NAMALWA (cell line): ENCODE results near the gene KIR2DL3.
"Not testable (repeated sequence)": the region's sequence is repeated elsewhere in the genome, so short reads cannot be mapped to it uniquely, and the experiment has no call there.

Experiments used
- DNase-seq: peaks from one replicate; pipeline ENCODE4 v3.0.0-alpha.2; 2015; ENCODE audit warnings: low spot score

The KIR2DL3 gene

DNA sequence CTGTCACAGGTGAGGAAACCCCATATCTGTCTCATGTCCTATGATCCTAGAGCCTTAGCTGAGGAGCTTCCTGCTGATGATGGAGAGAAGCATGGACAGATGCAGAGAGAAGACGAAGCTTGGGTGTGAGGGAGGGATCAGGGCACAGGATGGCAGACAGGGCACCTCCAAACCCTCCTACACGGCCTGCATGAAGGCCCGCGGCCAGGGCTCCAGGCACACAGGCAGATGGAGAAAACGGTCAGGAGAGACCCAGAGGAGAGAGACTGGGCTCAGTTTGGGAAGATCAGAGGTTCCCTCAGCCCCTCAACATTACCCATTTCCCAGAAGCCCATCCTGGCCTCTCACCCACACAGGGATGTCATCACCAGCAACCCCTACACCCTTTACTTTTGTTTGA, 5.8 kb downstream of the KIR2DL3 start:
- DNase-seq = not testable (repeated sequence)

DNA sequence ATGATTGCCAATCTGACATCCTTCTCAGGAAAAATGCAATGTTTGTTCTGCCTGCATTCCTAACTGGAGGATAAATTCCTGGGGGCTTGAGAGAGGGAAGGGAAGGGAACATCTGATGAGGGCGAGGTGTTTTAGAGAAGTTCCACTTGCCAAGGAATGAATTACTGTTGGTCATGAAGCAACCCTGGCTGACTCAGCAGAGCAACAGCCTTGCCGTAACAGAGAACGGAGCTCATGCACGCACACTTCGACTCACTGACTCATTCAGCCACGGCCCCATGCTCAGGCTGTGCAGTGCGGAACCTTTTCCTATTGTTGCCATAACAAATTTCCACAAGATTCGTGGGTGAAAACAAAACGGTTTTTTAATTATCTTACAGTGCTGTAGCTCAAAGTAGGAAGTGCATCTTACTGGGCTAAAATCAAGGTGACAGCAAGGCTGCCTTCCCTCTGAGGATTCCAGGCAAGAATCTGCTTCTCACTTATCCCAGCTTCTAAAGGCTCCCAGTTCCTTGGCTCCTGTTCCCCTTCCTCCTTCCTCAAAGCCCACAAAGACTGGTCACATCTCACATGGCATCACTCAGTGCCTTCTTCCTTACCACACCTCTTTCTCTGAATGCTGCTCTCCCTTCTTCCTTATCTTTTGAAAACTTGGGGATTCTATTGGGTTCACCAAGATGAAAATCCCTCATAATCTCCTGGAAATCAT, 9.5 kb downstream of the KIR2DL3 start:
- not testable (repeated sequence) for DNase-seq

DNA sequence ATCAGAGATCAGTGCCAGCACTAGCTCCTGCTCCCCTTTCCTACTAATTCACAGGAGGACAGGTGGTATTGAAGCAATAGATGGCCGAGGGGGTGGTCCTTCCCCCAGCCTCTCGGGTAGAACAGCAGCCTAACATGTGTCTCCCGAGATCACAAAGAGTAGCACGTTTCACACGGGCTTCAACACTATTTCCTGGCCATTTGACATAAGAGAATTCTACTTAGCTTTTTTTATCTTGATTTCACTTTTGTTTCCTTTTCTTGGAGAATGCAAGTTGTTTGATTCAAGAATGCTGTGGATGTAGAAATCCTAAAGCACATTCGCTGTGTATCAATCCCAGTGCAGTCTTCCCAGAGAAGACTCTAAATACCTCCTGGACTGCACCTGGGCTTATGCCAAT, 12.0 kb downstream of the KIR2DL3 start:
- DNase-seq = not testable (repeated sequence)

DNA sequence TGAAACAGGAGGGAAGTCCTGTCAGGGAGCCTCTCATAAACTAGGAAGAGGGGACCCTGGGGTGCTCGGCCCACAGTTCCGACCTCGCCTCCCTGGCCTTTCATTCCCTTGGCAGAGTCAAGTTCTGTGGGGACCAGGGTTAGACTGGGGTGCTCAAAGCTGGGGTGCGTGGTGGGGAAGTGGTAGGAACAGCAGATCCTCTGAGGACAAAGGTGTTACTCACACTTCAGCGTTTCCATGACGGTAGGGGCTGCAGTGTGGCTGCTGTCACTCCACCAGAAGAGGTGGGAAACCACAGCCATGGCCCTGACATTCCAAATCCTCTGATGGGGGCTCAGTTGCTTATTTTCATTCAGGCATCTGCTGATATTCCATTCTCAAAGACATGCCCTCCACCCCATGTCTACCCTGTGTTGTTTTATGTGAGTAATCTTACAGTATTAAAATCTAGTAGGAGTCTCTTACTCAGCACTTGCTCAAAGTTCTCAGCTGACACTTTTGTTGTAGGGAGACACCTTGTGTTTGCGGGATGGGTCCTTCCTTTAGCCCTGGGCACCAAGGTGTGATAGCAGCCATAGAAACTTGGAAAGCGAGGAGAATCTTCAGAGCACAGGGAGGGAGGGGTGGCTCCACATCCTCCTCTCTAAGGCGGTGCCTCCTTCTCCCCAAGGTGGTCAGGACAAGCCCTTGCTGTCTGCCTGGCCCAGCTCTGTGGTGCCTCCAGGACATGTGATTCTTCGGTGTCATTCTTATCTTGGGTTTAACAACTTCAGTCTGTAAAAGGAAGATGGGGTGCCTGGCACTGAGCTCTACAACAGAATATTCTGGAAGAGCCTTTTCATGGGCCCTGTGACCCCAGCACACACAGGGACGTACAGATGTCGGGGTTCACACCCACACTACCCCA, 18.1 kb downstream of the KIR2DL3 start:
- DNase-seq = not testable (repeated sequence)

DNA sequence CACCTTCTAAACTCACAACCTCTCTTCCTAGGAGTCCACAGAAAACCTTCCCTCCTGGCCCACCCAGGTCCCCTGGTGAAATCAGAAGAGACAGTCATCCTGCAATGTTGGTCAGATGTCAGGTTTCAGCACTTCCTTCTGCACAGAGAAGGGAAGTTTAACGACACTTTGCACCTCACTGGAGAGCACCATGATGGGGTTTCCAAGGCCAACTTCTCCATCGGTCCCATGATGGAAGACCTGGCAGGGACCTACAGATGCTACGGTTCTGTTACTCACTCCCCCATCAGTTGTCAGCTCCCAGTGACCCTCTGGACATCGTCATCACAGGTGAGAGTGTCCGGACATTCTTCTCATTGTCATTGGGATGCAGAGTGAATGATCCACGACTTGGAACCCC, 20.3 kb downstream of the KIR2DL3 start:
- not testable (repeated sequence) for DNase-seq

DNA sequence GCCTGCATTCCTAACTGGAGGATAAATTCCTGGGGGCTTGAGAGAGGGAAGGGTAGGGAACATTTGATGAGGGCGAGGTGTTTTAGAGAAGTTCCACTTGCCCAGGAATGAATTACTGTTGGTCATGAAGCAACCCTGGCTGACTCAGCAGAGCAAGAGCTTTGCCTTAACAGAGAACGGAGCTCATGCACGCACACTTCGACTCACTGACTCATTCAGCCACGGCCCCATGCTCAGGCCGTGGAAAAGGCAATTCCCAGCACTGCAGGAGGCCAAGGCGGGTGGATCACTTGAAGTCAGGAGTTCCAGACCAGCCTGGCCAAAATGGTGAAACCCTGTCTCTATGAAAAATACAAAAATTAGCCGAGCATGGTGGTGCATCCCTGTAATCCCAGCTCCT, 25.9 kb downstream of the KIR2DL3 start:
- not testable (repeated sequence) for DNase-seq

DNA sequence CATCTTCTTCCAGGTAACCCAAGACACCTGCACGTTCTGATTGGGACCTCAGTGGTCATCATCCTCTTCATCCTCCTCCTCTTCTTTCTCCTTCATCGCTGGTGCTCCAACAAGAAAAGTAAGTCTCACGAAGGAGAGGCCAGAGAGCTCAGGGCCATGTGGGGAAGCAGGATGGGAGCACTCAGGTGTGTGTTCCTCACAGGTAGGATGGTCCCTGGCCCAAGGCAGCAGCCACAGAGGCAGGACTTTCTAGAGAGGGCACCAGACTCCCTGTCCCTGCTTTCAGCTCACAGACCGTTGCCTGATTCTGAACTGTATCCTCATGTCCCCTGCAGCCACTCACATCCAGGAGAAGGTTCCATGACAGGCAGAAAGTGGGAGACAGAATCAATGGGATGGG, 28.2 kb downstream of the KIR2DL3 start:
- not testable (repeated sequence) for DNase-seq

DNA sequence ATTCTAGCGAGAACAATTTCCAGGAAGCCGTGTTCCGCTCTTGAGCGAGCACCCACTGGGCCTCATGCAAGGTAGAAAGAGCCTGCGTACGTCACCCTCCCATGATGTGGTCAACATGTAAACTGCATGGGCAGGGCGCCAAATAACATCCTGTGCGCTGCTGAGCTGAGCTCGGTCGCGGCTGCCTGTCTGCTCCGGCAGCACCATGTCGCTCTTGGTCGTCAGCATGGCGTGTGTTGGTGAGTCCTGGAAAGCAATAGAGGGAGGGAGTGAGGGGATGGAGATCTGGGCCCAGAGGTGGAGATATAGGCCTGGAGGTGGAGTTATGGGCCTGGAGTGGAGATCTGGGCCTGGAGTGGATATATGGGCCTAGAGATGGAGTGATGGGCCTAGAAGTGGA, 31.3 kb downstream of the KIR2DL3 start, which contains the start of gene KIR2DL1:
Gene KIR2DL1, plus strand, starts transcription at position 148 of the 400 bp plus-strand sequence. Its CDS starts 58 bp downstream, at position 206.
- DNase-seq = not testable (repeated sequence)

DNA sequence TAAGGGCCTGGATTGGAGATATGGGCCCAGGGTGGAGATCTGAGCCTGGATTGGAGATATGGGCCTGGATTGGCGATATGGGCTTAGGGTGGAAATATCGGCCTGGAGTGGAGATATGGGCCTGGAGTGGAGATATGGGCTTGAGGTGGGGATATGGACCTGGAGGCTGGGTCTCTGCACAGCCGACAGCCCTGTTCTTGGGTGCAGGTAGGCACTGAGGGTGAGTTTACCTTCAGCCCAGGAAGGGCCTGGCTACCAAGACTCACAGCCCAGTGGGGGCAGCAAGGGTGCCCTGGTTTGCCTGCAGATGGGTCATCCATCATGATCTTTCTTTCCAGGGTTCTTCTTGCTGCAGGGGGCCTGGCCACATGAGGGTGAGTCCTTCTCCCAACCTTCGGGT, 32.2 kb downstream of the KIR2DL3 start:
- not testable (repeated sequence) for DNase-seq

DNA sequence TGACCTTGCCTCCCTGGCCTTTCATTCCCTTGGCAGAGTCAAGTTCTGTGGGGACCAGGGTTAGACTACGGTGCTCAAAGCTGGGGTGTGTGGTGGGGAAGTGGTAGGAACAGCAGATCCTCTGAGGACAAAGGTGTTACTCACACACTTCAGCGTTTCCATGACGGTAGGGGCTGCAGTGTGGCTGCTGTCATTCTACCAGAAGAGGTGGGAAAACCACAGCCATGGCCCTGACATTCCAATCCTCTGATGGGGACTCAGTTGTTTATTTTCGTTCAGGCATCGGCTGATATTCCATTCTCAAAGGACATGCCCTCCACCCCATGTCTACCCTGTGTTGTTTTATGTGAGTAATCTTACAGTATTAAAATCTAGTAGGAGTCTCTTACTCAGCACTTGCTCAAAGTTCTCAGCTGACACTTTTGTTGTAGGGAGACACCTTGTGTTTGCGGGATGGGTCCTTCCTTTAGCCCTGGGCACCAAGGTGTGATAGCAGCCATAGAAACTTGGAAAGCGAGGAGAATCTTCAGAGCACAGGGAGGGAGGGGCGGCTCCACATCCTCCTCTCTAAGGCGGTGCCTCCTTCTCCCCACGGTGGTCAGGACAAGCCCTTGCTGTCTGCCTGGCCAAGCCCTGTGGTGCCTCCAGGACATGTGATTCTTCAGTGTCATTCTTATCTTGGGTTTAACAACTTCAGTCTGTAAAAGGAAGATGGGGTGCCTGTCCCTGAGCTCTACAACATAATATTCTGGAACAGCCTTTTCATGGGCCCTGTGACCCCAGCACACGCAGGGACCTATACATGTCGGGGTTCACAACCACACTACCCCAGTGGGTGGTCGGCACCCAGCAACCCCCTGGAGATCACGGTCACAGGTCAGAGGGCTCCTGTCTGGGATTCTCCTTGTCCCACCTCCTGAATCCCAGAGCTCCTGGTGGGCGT, 33.0 kb downstream of the KIR2DL3 start:
- not testable (repeated sequence) for DNase-seq

DNA sequence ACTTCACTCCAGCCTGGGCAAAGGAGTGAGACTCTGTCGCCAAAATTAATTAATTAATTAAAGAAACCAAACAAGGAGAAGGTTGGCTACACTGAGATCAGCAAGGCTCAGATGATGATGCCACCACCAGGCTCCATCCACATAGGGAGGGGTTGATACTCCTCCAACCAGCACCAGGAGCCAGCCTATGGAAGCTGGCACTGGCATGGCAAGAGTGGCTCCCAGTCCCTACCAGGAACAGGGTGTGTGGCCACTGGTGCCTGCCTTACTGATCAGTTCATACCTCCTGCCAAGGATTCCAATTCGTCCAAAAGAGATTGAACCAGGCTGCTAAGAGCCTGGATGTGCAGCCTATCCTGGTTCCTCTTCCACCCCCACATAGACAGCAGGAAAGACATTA, 34.4 kb downstream of the KIR2DL3 start:
- DNase-seq = not testable (repeated sequence)

DNA sequence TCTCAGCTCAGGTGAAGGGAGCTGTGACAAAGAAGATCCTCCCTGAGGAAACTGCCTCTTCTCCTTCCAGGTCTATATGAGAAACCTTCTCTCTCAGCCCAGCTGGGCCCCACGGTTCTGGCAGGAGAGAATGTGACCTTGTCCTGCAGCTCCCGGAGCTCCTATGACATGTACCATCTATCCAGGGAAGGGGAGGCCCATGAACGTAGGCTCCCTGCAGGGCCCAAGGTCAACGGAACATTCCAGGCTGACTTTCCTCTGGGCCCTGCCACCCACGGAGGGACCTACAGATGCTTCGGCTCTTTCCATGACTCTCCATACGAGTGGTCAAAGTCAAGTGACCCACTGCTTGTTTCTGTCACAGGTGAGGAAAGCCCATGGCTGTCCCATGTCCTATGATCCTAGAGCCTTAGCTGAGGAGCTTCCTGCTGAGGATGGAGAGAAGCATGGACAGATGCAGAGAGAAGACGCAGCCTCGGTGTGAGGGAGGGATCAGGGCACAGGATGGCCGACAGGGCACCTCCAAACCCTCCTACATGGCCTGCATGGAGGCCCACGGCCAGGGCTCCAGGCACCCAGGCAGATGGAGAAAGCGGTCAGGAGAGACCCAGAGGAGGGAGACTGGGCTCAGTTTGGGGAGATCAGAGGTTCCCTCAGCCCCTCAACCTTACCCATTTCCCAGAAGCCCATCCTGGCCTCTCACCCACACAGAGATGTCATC, 36.9 kb downstream of the KIR2DL3 start:
- not testable (repeated sequence) for DNase-seq

DNA sequence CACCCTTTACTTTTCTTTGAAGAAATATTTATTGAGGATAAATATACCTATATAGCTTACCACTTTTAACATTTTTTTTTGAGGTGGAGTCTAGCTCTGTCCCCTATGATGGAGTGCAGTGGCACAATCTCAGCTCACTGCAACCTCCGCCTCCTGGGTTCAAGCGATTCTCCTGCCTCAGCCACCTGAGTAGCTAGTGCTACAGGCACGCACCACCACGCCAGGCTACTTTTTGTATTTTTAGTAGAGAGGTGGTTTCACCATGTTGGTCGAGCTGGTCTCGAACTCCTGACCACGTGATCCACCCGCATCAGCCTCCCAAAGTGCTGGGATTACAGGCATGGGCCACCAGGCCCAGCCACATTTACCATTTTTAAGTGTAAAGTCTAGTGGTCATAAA, 37.5 kb downstream of the KIR2DL3 start:
- not testable (repeated sequence) for DNase-seq

DNA sequence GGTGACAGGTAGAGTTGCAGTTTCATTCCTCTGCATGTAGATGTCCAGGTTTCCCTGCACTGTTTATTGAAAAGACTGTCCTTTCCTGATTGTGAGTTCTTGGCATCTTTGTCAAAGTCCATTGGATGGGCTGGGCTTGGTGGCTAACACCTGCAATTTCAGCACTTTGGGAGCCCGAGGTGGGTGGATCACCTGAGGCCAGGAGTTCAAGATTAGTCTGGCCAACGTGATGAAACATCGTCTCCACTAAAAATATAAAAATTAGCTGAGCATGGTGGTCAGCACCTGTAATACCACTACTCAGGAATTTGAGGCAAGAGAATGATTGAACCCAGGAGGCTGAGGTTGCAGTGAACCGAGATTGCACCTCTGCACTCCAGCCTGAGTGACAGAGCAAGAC, 39.5 kb downstream of the KIR2DL3 start:
- DNase-seq = not testable (repeated sequence)

DNA sequence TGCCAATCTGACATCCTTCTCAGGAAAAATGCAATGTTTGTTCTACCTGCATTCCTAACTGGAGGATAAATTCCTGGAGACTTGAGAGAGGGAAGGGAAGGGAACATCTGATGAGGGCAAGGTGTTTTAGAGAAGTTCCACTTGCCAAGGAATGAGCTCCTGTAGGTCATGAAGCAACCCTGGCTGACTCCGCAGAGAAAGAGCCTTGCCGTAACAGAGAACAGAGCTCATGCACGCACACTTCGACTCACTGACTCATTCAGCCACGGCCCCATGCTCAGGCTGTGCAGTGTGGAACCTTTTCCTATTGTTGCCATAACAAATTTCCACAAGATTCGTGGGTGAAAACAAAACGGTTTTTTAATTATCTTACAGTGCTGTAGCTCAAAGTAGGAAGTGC, 40.6 kb downstream of the KIR2DL3 start:
- not testable (repeated sequence) for DNase-seq

DNA sequence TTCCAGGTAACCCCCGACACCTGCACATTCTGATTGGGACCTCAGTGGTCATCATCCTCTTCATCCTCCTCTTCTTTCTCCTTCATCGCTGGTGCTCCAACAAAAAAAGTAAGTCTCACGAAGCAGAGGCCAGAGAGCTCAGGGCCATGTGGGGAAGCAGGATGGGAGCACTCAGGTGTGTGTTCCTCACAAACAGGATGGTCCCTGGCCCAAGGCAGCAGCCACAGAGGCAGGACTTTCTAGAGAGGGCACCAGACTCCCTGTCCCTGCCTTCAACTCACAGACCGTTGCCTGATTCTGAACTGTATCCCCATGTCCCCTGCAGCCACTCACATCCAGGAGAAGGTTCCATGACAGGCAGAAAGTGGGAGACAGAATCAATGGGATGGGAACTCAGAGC, 44.6 kb downstream of the KIR2DL3 start:
- DNase-seq = not testable (repeated sequence)

DNA sequence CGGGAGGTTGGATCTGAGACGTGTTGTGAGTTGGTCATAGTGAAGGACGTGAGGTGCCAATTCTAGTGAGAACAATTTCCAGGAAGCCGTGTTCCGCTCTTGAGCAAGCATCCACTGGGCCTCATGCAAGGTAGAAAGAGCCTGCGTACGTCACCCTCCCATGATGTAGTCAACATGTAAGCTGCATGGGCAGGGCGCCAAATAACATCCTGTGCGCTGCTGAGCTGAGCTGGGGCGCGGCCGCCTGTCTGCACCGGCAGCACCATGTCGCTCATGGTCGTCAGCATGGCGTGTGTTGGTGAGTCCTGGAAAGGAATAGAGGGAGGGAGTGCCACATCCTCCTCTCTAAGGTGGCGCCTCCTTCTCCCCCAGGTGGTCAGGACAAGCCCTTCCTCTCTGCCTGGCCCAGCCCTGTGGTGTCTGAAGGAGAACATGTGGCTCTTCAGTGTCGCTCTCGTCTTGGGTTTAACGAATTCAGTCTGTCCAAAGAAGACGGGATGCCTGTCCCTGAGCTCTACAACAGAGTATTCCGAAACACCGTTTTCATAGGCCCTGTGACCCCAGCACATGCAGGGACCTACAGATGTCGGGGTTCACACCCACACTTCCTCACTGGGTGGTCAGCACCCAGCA, 47.9 kb downstream of the KIR2DL3 start:
- DNase-seq = not testable (repeated sequence)

DNA sequence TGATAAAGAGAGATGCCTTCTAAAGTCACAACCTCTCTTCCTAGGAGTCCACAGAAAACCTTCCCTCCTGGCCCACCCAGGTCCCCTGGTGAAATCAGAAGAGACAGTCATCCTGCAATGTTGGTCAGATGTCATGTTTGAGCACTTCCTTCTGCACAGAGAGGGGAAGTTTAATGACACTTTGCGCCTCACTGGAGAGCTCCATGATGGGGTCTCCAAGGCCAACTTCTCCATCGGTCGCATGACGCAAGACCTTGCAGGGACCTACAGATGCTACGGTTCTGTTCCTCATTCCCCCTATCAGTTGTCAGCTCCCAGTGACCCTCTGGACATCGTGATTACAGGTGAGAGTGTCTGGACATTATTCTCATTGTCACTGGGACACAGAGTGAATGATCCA, 49.8 kb downstream of the KIR2DL3 start:
- DNase-seq = not testable (repeated sequence)

DNA sequence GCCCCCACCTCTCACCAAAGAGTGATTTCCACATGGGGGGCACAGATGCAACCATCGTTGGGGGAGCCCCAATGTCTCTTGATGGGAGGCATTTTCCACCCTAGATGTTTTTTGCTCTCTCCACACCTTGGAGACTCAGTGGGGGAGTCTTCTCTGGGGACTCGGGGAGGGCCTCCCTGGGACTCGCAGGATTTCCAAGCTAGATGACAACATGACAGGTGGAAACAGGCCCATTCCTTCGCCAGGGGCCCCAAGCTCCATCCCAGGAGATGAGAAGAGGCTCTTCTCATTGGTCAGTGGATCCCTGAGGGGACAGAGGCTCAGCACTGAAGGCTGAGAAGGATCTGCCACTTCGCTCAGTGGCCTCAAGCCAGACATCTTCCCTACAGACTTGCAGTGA, 52.4 kb downstream of the KIR2DL3 start:
- DNase-seq = no peak

DNA sequence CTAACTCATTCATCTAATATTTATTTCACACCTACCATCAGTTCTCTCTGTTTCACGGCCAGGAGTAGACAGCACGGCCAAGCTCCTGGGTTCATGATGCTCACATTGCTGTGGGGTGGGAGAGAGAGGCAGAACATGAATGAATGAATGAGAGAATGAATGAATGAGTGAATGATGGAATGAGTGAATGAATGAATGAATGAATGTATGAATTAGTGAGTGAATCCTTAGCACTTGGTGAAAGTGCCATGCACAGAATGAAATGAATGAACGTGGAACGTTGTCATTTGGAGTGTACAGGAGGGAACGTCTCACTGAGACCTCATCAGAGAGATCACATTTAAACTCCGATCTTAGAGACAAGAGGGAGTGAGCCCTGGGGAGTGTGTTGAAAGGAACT, 53.2 kb downstream of the KIR2DL3 start:
- DNase-seq = no peak

DNA sequence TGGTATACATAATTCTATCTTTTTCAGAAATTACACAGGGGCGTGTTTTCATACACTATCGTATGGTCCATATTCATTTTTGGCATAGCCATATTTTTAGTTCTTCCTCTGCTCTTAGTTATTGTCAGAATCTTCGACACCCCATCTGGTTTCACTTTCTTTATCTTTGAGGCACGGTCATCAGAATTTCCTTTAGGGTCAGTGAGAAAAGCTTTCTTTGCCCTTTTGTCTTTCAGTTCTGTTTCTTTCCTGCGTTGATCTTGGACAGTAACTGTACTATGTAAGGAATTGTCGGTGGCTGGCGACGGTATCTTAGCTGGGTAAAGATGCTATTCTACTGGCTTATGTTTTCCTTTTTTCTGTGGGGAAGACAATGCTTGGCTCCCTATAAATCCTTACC, 54.5 kb downstream of the KIR2DL3 start:
- peak; percentile 11 for DNase-seq
